Lower leg skin (tissue), 3 donors: Measurements from ENCODE around the gene WFIKKN2.

Experiments
- POLR2A ChIP-seq, 2 donors: fragments of 450-650 bp; IDR thresholded peaks; one replicate each; pipeline ENCODE4 v1.6.1; 2016 to 2017; ENCODE audit warnings: antibody characterized with exemption in 2 of 2, mild to moderate bottlenecking in 1 of 2, moderate library complexity in 1 of 2
- TF ChIP-seq, protein P1 (sequence below), 3 donors: fragments of 450-650 bp; IDR thresholded peaks; one replicate each; pipeline ENCODE4 v1.5.1; 2016; ENCODE audit warnings: antibody characterized with exemption in 3 of 3, mild to moderate bottlenecking in 3 of 3, moderate library complexity in 2 of 3

DNA sequence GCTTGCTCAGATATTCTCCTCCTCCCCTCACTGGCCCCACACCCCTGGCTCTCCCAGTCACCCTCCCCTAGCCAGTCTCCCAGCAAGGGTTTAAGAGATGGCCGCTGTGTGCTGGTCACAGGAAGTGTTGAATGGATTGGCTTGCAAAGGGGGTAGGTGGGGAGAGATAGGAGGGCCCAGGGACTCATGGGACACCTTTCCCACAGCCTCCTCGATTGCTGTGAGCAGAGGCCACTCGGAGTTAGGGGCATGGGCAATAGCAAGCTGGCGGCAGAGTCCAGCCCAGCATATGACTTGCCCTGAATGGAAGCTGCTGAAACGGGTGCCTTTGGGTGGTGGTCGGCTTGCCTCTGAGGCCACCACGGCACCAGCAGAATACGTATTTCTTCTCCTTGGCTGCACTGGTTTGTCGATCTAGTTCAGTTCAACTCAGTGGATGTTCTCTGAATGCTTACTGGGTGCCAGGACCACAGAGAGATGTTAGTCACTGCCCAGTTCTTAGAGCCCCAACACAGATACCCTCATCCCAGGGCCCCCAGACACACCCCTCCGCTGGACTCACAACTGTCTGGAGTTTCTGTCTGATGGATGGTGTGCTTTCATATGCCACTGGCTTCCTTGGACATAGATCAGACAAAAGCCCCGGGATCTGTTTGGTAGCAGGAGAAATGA is 6.0 kb downstream of the WFIKKN2 start:
- TF ChIP-seq, protein P1, sequence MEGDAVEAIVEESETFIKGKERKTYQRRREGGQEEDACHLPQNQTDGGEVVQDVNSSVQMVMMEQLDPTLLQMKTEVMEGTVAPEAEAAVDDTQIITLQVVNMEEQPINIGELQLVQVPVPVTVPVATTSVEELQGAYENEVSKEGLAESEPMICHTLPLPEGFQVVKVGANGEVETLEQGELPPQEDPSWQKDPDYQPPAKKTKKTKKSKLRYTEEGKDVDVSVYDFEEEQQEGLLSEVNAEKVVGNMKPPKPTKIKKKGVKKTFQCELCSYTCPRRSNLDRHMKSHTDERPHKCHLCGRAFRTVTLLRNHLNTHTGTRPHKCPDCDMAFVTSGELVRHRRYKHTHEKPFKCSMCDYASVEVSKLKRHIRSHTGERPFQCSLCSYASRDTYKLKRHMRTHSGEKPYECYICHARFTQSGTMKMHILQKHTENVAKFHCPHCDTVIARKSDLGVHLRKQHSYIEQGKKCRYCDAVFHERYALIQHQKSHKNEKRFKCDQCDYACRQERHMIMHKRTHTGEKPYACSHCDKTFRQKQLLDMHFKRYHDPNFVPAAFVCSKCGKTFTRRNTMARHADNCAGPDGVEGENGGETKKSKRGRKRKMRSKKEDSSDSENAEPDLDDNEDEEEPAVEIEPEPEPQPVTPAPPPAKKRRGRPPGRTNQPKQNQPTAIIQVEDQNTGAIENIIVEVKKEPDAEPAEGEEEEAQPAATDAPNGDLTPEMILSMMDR (IDR thresholded peaks at IDR 0.05): no peak
- no peak for TF ChIP-seq POLR2A (IDR thresholded peaks at IDR 0.05)
